HG02938 (cell line): Measurements from ENCODE around the gene MYBPH.

Experiments used
- ATAC-seq: cut with Tn5 transposase; IDR thresholded peaks from one replicate; pipeline ENCODE4 v1.9.1; 2021; ENCODE audit warnings: mild to moderate bottlenecking, moderate library complexity; ENCODE audit not compliant: unreplicated experiment

MYBPH gene

GRCh38 chr1:203175237-203175826, at the start of gene MYBPH:
MYBPH (minus strand) TSS chr1:203175826; CDS start chr1:203175755, 71 bp downstream.
- ATAC-seq: no peak

DNA sequence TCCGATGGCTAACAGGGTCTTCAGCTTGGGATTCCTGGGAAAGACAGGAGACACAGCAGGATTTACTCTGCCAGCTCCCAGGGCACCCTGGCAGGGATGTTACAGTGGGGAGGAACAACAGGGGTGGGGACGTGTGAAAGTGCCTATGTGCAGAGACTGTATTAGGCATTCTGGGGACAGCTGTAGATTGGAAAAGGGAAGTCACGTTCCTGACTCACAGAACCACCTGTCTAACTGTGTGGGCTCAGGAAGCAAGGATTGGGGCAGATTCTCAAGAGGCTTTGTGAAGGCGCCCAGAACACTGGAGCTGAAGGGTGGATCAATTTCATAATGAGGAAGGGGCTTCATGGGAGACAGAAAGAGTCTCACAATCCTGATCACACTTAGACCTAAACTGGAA, 49.4 kb upstream of the MYBPH start:
- ATAC-seq: no peak

GRCh38 chr1:203223012-203223775, 47.6 kb upstream of the MYBPH start:
- ATAC-seq: no peak

- no peak for ATAC-seq
Measured at GRCh38 chr1:203219934-203220333, 44.3 kb upstream of the MYBPH start.

GRCh38 chr1:203219171-203219570, 43.5 kb upstream of the MYBPH start:
- ATAC-seq: no peak

- ATAC-seq: no peak
Measured at GRCh38 chr1:203217668-203218067, 42.0 kb upstream of the MYBPH start.

- no peak for ATAC-seq
Measured at GRCh38 chr1:203217139-203217655, 41.6 kb upstream of the MYBPH start.

DNA sequence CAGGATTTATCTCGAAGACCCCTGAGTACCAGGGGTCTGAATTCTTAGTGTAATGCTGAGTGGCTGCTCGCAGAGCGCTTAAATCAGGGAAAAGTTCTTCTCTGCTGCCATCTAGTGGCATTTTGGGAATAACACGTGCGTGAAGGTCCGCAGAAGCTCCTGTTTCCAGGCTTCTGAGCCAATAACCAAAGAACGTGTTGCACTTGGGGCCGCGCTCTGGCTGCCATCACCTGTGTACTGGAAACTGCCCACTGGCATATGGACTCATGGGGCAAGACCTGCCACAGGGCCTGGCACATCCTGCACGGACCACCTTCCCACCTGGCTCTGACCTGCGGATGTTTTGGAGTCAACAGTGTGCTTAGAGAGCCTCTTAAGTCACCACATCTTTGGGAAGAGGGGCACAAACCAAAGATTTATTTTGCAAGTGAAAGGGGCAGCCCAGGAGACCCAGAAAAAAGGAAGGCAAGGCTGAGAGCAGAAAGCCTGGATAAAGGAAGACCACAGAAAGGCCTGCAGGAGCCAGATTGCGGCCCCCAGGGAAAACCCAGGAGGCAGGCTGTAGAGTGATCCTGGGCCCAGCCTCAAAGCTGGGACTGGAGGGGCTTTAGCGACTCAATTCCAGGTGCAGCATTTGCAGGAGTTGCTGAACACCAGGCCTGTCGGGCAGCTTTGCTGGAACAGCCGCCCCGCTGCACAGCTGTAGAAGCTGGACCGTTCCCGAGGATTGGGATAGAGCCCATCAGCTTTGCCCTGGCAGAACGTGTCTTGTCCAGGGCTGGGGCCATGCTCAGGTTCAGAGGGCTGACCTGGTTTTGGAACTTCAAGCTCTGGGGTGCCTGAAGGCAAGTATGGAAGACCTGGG, 40.9 kb upstream of the MYBPH start:
- no peak for ATAC-seq

DNA sequence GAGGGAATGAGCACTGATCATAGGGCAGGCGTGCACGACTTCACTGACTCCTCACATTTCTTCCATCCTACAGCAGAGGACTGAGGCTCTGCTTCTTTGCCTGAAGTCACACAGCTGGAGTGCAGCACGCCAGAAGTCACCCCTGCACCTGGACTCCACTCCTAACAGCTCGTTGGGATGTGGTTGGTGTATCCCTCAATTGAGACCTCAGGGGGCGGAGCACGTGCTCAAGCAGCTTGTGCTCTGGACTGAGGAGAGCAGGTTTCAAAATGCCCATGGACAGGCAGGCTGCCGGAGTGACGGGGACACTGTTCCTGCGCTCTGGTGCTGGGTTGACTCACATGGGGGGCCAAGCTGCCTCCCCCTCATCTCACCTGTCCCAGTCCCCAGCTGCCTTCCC, 39.9 kb upstream of the MYBPH start:
- ATAC-seq: no peak

GRCh38 chr1:203214871-203215270, 39.2 kb upstream of the MYBPH start:
- ATAC-seq: no peak

DNA sequence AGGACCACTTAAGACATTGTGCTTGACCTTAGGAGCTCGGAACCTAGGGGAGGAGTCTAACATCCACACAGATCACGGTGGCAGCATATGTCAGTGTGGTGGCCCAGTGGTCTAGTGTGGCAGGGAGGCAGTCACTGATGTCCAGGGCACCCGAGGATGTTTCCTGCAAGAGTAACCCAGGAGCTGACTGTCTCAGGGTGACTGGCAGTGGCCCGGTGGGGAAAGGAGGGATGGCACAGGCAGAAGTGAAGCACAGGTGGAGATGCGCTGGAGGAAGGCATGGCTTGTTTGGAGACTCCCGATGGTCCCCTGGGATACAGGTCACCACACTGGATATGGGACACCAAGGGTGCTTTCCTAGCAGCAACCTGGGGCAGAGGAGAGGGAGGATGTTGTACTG, 37.5 kb upstream of the MYBPH start:
- no peak for ATAC-seq

DNA sequence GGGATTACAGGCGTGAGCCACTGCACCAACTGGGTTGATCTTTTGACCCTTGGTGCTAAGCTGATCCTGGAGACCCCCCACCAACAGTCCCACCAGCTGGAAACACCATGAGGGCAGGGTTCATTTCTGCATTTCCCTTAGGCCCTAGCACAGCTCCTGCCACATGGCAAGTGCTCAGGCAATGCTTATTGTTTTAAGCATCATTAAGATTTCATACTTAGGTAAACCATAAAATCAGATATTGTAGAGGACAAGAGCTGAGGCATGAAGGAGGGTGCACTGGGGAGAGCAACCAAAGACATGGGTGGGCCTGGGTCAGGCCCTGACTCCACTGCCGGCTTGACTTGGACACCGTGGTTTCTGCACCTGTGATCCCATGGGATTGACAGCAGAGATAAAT, 36.2 kb upstream of the MYBPH start:
- ATAC-seq: no peak

DNA sequence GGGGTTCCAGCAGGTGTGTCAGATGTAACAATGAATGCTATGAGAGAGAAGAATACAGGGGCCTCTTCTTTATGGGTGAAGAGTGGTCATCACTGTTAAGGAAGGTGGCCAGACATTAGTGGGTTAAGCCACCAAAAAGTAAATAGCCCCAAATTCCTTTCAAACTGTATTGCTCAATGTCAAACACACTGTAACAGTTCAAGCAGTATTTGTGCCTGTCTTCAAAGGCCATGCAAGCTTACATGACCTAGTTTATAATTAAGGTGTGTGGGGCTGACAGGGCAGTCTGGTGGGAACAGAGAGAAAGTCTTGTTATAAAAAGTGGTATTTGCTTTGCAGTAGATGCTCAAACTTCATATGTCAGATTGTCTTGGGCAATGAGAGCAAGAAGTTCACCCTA, 35.4 kb upstream of the MYBPH start:
- no peak for ATAC-seq

- no peak for ATAC-seq
Measured at GRCh38 chr1:203210350-203210749, 34.7 kb upstream of the MYBPH start.

- ATAC-seq: no peak
Measured at GRCh38 chr1:203208181-203208580, 32.6 kb upstream of the MYBPH start.

DNA sequence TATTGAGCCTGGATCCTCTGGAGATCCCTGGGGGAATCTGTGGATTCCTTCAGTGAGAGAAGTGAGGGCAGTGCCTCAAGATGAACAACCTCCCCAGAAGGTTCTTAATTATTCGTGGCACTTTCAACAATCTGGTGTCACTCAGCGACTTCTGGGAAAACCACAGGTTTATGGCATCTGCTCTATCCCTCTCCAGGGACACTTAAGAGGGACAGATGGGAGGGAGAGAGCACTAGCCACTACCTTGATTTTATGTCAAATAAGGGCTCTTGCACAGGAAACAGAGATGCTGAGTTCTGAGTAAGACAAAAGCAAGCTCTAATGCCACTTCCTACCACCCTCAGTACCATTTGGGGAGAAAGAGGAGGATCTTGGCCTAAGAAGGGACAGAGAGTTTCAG, 32.1 kb upstream of the MYBPH start:
- ATAC-seq: no peak

- ATAC-seq: no peak
Measured at GRCh38 chr1:203206129-203206687, 30.6 kb upstream of the MYBPH start.

DNA sequence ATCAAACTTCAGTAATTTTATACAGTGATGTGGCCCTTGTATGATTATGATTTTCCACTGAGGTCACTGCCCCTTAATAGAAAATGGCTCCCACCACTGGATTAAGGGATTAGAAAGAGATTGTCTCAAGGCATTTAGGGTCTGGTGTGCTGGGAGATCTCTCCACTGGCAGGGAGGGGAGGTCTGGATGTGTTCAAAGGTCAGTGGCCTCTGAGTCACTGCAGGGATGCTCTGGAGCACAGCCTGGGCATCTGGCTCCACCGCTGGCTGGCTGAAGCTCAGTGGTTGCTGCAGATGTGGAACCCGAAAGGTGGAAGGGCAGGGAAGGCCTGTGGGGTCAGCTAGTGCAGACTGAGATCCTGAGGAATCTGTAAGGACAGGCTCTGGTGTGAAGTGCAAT, 29.1 kb upstream of the MYBPH start:
- ATAC-seq: no peak

DNA sequence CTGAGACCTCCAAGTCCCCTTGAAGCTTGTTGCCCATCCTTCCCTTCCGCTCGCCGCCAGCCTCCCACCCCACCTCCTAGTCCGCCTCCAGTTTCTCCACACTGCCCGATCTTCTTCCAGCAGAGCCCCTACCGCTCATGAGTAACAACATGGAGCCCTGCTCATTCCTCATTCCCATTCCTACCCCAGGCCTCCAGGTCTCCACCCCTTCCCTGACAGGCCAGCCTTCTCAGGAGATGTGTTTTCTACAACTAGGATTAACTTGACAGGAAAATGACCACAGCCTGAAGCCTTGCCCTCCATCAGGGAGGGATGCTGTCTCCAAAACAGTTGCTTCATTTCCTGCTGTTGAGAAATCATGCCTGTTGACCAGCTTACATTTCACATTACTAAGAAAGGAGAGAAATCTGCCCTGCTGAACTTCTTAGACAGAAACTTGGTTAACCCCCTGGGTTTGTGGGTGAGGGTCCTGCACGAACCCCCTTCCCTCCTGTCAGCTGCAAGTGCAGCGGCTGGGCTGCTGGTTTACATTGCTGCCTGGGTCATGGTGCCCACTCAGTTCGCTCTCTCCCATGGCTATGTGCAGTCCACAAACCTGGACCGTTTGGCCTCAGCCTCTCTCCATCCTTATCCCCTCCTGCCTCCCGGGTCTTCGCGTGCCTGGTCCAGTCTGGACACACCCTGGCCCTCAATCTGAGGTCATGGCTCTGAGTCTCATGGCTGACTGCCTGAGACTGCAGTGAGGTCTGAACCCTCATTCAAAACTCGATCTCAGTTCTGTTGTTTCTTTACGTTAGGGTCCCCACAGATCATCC, 27.0 kb upstream of the MYBPH start:
- ATAC-seq: no peak

DNA sequence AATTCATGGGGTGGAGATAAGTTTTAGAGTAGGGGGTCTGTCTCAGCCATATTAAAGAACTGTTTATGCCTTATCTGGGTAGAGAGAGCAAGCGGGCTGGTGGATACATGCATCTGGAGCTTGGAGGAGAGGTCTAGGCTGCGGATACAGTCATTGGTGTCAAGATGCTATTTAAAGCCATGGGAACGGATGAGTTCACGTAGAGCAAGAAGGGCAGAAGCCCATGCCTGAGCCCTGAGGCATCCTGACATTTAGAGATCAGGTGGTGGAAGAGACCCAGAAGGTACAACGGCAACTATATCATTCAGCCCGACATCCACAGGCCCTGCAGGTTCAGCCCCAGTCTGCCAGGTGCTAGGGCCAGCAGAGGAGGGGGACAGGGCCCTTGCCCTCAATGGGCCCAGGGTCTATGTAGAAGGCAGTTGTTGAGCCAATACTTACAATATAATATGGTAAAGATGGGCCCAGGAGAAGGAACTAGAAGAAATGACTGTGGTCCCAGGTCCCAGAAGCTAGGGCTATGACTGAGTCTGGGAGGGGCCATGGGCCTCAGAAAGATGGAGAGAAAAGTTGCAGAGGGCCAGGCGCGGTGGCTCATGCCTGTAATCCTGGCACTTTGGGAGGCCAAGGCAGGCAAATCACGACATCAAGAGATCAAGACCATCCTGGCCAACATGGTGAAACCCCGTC, 26.0 kb upstream of the MYBPH start:
- ATAC-seq: no peak
